ENCODE data around the gene NPW. TPM values are rescaled to one million over a fixed set of nuclear protein-coding genes. Genes with fewer than 3 reads are reported as not detected.

NPW gene
- total and polyA plus RNA-seq, 2 donors (not counting 1 experiment from before 2014, with no cell fraction given), result 0.20 to 0.99 TPM

DNA sequence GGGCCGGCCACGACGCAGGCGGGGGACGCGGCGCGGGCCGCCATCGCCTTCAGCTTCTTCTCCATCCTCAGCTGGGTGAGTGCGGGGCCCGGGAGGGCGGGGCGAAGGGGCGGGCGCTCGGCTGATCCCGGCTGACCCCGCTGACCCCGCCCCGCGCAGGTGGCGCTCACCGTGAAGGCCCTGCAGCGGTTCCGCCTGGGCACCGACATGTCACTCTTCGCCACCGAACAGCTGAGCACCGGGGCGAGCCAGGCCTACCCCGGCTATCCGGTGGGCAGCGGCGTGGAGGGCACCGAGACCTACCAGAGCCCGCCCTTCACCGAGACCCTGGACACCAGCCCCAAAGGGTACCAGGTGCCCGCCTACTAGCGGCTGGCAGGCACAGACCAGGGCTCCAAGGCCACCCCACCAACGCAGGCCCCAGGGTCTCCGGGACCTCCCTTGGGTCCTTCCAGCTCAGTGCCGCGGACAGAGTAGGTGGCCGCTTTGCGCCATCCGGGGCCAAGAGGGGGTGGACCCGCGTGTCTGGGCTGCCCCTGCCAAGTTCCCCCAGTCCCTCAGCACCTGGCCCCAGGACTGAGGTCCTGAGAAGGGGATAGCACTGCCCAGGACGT lies 26.8 kb upstream of the NPW start:
- Histone ChIP-seq H3K36me3 (ENCODE audit: control insufficient read depth, insufficient read depth, low read length) (no peaks in the 10 kb centered on the region), H3K9me3 (ENCODE audit: control insufficient read depth, insufficient read depth, low read depth, low read length) (no peaks in the 10 kb centered on the region), H3K4me1 (ENCODE audit: control insufficient read depth, extremely low read depth, insufficient read depth, low read length) (peaks cover 11% of the 10 kb centered on the region), H3K79me2 (ENCODE audit: control insufficient read depth, insufficient read depth, low read length) (no peaks in the 10 kb centered on the region), H2AFZ (ENCODE audit: low read length) (no peak overlapping the region), H3K27ac (ENCODE audit: insufficient read depth, low read length) (no peak overlapping the region), H4K20me1 (ENCODE audit: control insufficient read depth, extremely low read depth, insufficient read depth, low read length) (no peaks in the 10 kb centered on the region), H3K9ac (ENCODE audit: insufficient read depth, low read length) (no peak overlapping the region), H3K4me2 (ENCODE audit: extremely low read depth, insufficient read depth, low read length) (no peak overlapping the region), H3K4me3 (replicated peaks in 1 of 4; ENCODE audit: control extremely low read depth in 1 of 4, insufficient read depth in 1 of 4, low read depth in 3 of 4, low read length in 4 of 4) (no peak overlapping the region), H3K27me3 (ENCODE audit: control insufficient read depth, insufficient read depth, low read length) (peaks cover 21% of the 10 kb centered on the region)
- no peak for TF ChIP-seq EZH2 (IDR thresholded peaks at IDR 0.05; ENCODE audit: low read length, missing control alignments)
- TF ChIP-seq, protein P1, sequence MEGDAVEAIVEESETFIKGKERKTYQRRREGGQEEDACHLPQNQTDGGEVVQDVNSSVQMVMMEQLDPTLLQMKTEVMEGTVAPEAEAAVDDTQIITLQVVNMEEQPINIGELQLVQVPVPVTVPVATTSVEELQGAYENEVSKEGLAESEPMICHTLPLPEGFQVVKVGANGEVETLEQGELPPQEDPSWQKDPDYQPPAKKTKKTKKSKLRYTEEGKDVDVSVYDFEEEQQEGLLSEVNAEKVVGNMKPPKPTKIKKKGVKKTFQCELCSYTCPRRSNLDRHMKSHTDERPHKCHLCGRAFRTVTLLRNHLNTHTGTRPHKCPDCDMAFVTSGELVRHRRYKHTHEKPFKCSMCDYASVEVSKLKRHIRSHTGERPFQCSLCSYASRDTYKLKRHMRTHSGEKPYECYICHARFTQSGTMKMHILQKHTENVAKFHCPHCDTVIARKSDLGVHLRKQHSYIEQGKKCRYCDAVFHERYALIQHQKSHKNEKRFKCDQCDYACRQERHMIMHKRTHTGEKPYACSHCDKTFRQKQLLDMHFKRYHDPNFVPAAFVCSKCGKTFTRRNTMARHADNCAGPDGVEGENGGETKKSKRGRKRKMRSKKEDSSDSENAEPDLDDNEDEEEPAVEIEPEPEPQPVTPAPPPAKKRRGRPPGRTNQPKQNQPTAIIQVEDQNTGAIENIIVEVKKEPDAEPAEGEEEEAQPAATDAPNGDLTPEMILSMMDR (conservative IDR thresholded peaks at IDR 0.05 in 1 of 2, IDR thresholded peaks at IDR 0.05 in 1 of 2; ENCODE audit: low read depth in 1 of 2, low read length in 2 of 2), result no peak
- DNase-seq (ENCODE audit: low read depth in 2 of 2), result no peak

DNA sequence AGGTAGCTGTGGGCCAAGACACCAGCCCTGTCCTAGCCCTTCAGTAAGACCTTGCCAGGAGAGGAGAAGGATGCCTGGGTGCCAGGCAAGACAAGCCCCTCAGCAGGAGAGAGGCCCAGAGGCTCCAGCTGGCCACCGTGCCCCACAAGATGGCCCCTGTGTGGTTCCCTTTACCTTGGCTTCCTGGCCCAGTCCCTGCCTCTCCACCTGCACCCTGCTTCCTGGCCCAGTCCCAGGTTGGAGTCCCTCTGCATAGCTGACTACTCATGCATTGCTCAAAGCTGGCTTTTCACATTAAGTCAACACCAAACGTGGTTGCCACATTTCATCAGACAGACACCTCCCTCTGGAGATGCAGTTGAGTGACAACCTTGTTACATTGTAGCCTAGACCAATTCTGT lies 25.9 kb upstream of the NPW start:
- Histone ChIP-seq H3K79me2 (ENCODE audit: control insufficient read depth, insufficient read depth, low read length) (no peaks in the 10 kb centered on the region), H3K4me3 (replicated peaks in 1 of 4; ENCODE audit: control extremely low read depth in 1 of 4, insufficient read depth in 1 of 4, low read depth in 3 of 4, low read length in 4 of 4) (no peak overlapping the region), H2AFZ (ENCODE audit: low read length) (no peak overlapping the region), H4K20me1 (ENCODE audit: control insufficient read depth, extremely low read depth, insufficient read depth, low read length) (no peaks in the 10 kb centered on the region), H3K27me3 (ENCODE audit: control insufficient read depth, insufficient read depth, low read length) (peaks cover 21% of the 10 kb centered on the region), H3K9ac (ENCODE audit: insufficient read depth, low read length) (no peak overlapping the region), H3K4me2 (ENCODE audit: extremely low read depth, insufficient read depth, low read length) (no peak overlapping the region), H3K9me3 (ENCODE audit: control insufficient read depth, insufficient read depth, low read depth, low read length) (no peaks in the 10 kb centered on the region), H3K4me1 (ENCODE audit: control insufficient read depth, extremely low read depth, insufficient read depth, low read length) (peaks cover 13% of the 10 kb centered on the region), H3K27ac (ENCODE audit: insufficient read depth, low read length) (no peak overlapping the region), H3K36me3 (ENCODE audit: control insufficient read depth, insufficient read depth, low read length) (peaks cover 5% of the 10 kb centered on the region)
- no peak for DNase-seq (ENCODE audit: low read depth in 2 of 2)
- TF ChIP-seq, protein P1 (conservative IDR thresholded peaks at IDR 0.05 in 1 of 2, IDR thresholded peaks at IDR 0.05 in 1 of 2; ENCODE audit: low read depth in 1 of 2, low read length in 2 of 2), result no peak
- TF ChIP-seq EZH2 (IDR thresholded peaks at IDR 0.05; ENCODE audit: low read length, missing control alignments), result no peak

DNA sequence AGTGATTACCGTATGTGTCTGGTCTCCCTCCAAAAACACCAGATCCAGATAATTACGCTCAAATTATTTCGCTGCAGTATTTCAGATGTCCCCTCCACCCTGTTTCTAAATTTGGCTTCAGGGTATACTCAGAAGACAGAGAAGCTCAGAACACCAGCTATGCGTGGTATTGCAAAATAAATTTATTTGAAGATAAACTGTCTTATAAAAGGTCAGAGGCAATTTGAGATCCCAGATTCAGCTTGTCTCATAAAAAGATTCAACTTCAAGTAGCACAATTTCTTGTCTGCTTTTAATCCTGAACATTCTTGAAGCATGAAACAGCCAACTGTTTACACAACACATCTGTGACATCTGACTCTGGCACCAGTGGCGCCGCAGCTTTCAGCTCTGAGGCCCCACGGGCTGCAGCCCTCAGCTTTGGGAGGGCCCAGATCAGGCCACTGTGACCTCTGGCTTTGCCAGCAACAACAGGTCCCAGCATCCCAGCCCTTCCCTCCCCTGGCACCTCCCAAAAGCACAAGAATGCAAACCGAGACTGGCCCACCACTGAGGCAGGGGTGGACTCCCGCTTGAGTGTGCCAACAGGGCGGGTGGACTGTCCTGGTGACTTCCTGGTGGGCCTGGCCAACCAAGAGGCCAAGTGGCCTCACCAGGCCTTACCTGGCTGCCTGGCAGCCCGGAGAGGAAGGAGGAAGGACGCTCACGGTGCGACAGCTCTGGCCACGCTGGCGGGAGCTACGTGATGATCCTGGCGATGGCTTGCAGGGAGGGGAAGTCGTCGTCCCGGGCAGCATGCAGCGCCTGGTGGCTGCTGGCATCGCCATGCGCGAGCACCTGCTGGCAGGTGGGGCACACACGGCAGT lies 21.9 kb upstream of the NPW start:
- no peak overlapping the region for H2AFZ ChIP-seq (ENCODE audit: low read length)
- peaks cover 35% of the 10 kb centered on the region for H3K36me3 ChIP-seq (ENCODE audit: control insufficient read depth, insufficient read depth, low read length)
- H3K9me3 ChIP-seq (ENCODE audit: control insufficient read depth, insufficient read depth, low read depth, low read length), result no peaks in the 10 kb centered on the region
- peak overlapping the region; percentile 57 for H3K27ac ChIP-seq (ENCODE audit: insufficient read depth, low read length)
- no peak overlapping the region for H3K4me2 ChIP-seq (ENCODE audit: extremely low read depth, insufficient read depth, low read length)
- peaks cover 8% of the 10 kb centered on the region for H3K4me1 ChIP-seq (ENCODE audit: control insufficient read depth, extremely low read depth, insufficient read depth, low read length)
- H4K20me1 ChIP-seq (ENCODE audit: control insufficient read depth, extremely low read depth, insufficient read depth, low read length), result no peaks in the 10 kb centered on the region
- H3K79me2 ChIP-seq (ENCODE audit: control insufficient read depth, insufficient read depth, low read length), result peaks cover 4% of the 10 kb centered on the region
- H3K9ac ChIP-seq (ENCODE audit: insufficient read depth, low read length), result no peak overlapping the region
- H3K4me3 ChIP-seq (replicated peaks in 1 of 4; ENCODE audit: control extremely low read depth in 1 of 4, insufficient read depth in 1 of 4, low read depth in 3 of 4, low read length in 4 of 4), result no peak overlapping the region
- TF ChIP-seq, protein P1 (conservative IDR thresholded peaks at IDR 0.05 in 1 of 2, IDR thresholded peaks at IDR 0.05 in 1 of 2; ENCODE audit: low read depth in 1 of 2, low read length in 2 of 2), result no peak
- no peak for TF ChIP-seq EZH2 (IDR thresholded peaks at IDR 0.05; ENCODE audit: low read length, missing control alignments)
- DNase-seq (ENCODE audit: low read depth in 2 of 2), result peak in 1 of 2 donors; percentile 89
- H3K27me3 ChIP-seq (ENCODE audit: control insufficient read depth, insufficient read depth, low read length), result no peaks in the 10 kb centered on the region
